GM12865 (cell line): ENCODE measurements around the gene TRIM71.

ENCODE experiments used
- DNase-seq: peaks from one replicate; pipeline ENCODE4 v3.0.0; 2010; ENCODE audit warnings: low read depth
- H3K4me3 ChIP-seq: 2 replicates; pipeline ENCODE4 v1.5.1; 2011; ENCODE audit warnings: mild to moderate bottlenecking, low read depth, low read length, control low read depth
- CTCF ChIP-seq: IDR thresholded peaks from 2 replicates; pipeline ENCODE4 v1.5.1; 2011; ENCODE audit warnings: low read length, control low read depth, low read depth, inconsistent platforms; ENCODE audit not compliant: insufficient read depth; ENCODE audit errors: missing control alignments

The TRIM71 gene

GRCh38 chr3:32837789-32838188 lies 20.0 kb downstream of the TRIM71 start:
- no peak for DNase-seq
- H3K4me3 ChIP-seq = no peak overlapping the region
- no peak for TF ChIP-seq CTCF

DNA sequence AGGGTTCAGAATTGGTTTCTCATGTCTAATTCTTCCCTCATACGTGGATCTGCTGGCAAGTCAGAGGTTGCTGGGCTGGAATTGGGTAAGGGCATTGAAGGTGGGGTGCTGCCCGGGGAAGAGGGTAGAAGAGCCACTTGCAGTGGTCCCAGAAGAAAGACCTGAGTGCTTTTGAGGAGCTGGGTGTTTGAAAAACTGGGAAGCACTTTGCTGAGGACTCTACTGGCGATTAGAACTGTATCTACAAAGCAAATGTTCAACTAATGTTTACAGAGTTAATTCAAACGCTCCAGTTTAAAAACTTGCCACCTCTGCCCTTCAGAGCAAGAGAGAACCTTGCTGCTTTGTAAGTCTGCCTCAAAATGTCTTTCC lies 21.9 kb downstream of the TRIM71 start:
- H3K4me3 ChIP-seq = no peak overlapping the region
- no peak for TF ChIP-seq CTCF
- no peak for DNase-seq

- no peak overlapping the region for H3K4me3 ChIP-seq
- no peak for DNase-seq
- no peak for TF ChIP-seq CTCF
Measured at GRCh38 chr3:32840086-32840841, 22.5 kb downstream of the TRIM71 start.

- H3K4me3 ChIP-seq = no peak overlapping the region
- DNase-seq = no peak
- TF ChIP-seq CTCF = no peak
Measured at GRCh38 chr3:32841341-32841740, 23.5 kb downstream of the TRIM71 start.

GRCh38 chr3:32841867-32842470 lies 24.2 kb downstream of the TRIM71 start:
- H3K4me3 ChIP-seq = no peak overlapping the region
- no peak for DNase-seq
- no peak for TF ChIP-seq CTCF

DNA sequence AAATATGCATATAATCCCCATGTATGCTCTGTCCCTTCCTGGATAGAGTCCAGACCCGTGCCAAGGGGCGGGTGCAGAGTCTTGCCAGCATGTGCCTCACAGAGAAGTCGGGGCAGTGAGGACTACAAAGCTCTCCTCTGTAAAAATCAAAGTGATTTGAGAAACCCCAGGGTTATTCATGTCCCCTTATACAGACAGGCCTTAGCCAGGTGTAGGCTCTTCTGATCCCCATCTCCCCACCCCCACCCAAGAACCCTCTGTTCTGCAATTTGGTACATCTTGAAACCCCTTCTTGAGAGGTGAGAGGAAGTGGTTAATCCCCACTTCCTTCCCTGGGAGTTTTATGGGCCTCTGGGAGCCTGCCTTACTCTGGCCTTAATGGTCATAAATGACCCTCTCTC lies 24.7 kb downstream of the TRIM71 start:
- TF ChIP-seq CTCF = no peak
- no peak overlapping the region for H3K4me3 ChIP-seq
- peak; percentile 57 for DNase-seq

DNA sequence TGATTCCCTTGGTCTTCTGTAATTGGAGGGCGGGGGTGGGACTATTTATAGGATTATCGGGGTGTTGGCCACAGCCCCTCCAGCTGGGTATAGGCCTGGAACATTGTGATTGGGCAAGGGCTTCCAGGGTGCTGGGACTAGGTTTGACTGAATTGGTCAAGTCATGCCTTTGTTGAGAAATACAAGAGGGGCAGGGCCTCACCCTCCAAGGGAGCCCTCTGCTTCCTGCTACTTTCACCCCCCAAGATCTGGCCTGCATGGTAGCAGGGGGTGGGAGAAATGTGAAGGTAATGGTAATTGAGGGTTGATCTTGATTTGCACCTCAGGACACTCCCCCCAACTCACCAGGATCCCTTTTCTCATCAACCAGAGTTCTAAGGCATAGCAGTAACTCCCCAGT lies 25.2 kb downstream of the TRIM71 start:
- H3K4me3 ChIP-seq = no peak overlapping the region
- no peak for DNase-seq
- TF ChIP-seq CTCF = no peak
